ENCODE measurements around the gene DAPK1.
"Not testable (repeated sequence)": the region's sequence is repeated elsewhere in the genome, so short reads cannot be mapped to it uniquely, and the experiment has no call there.

The DAPK1 gene

DNA sequence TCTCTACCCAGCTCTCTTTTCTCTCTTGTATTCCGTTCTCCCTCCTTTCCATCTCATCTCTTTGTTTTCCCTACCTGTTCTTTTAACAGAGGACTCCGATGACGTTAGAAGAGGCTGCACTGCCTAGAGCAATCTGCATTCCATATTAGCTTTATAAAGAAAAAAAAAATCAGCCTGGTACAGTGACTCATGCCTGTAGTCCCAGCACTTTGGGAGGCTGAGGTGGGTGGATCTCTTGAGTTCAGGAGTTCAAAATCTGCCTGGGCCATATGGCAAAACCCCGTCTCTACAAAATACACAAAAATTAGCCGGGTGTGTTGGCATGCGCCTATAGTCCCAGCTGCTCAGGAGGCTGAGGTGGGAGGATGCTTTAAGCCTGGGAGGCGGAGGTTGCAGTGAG lies 49.0 kb downstream of the DAPK1 start:
- no peak for ATAC-seq

DNA sequence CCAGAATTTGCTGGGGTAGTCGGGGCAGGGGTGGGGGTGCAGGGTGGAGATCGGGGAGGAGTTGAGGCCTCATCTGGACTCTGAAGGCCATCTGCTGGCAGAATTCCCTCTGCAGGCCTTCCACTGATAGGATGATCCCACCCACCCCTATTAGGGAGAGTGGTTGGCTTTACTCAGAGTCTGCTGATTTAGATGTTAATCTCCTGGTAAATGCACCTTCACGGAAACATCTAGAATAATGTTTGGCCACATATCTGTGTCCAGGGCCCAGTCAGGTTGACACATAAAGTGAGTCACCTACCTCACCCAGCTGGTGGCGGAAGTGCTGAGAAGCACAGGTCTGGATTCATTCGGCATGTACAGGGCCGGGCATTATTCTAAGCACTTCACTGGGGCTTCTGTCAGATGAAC lies 50.0 kb downstream of the DAPK1 start:
- ATAC-seq: no peak

DNA sequence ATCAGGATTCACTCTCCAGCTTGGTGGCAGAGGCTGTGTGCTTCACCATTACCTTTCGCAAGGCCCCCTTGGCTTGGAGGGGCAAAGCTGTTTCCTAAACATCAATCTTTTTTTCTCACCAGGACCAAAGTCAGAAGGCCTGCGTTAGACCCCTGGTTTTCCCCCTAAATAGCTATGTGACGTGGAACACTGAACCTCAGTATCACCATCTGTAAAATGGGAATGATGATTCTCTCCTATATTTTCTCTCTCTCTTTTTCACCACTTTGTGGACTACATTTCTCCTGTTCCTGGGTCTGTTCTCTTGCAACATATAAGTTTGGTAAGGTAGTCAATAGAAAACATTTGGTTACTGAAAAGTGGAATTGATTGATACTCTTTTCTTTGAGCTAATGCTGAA lies 50.5 kb downstream of the DAPK1 start:
- no peak for ATAC-seq

DNA sequence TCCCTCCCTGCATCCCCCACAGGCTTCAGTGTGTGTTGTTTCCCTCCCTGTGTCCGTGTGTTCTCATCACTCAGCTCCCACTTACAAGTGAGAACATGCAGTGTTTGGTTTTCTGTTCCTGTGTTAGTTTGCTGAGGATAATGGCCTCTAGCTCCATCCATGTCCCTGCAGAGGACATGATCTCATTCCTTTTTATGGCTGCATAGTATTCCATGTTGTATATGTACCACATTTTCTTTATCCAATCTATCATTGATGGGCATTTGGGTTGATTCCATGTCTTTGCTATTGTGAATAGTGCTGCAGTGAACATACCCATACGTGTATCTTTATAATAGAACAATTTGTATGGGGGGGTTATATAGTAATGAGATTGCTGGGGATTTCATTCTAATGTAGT lies 51.4 kb downstream of the DAPK1 start:
- ATAC-seq: not testable (repeated sequence)

DNA sequence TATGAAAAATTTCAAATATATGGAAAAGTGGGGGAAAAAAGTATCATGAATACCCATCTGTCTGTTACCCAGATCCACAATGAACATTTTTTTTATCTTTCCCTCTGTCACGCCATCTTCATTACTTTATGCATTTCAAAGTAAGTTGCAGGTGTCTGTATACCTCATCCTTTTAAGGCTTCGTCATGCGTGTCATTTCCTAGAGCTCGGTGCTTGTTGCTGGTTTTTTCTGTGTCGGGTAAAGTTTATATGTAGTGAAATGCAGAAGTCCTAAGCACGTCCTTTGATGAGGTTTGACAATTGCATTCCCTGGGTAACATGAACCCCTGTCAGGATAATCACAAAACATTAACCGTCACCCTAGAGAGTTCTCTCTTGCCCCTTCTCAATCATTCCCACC lies 52.1 kb downstream of the DAPK1 start:
- ATAC-seq: no peak

DNA sequence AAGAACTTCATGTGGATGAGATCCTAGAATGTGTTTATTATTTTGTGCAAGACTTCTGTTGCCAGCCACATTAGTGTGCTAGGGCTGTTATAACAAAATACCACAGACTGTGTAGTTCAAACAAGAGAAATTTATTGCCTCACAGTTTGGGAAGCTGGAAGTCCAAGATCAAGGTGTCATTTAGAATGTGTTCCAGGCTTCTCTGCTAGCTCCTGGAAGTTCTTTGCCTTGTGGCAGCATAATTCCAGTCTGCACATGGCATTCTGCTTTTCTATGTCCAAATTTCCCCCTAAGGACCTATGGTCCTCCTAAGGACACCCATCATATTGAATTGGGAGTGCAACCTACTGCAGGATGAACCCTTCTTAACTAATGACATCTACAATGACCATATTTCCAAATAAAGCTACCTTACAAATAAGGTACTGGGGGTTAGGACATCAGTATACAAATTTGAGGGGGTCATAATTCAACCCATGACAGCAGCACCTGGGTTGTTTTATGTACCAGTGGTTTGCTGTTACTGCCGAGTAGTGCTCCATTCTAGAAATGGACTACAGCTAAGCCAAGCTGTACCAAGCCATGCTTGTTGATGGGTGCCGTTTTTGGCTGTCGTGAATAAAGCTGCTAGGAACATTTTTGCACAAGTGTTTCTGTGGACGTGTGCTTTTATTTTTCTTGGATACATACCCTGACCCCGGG lies 52.7 kb downstream of the DAPK1 start:
- no peak for ATAC-seq

DNA sequence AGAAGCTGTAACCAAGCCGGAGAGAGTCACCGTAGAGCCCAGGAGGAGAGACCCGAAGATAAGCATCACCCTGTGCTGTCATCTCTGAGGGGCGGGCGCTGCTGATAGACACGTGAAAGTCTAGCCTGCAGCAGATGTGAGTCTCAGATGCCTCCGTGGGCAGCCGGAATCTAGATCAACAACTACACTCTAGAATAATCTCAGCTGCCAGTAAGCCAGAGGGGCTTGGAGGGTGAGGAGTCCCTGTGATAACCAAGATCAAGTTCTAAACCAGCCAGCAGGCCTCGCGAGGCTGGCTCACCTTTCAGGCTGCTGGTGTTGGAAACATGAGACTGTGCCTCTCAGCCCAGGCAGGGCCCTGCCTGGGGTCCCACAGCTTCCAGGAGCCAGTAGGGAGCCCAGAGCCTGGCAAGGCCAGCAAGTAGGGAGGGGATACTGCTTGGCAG lies 54.1 kb downstream of the DAPK1 start:
- no peak for ATAC-seq

DNA sequence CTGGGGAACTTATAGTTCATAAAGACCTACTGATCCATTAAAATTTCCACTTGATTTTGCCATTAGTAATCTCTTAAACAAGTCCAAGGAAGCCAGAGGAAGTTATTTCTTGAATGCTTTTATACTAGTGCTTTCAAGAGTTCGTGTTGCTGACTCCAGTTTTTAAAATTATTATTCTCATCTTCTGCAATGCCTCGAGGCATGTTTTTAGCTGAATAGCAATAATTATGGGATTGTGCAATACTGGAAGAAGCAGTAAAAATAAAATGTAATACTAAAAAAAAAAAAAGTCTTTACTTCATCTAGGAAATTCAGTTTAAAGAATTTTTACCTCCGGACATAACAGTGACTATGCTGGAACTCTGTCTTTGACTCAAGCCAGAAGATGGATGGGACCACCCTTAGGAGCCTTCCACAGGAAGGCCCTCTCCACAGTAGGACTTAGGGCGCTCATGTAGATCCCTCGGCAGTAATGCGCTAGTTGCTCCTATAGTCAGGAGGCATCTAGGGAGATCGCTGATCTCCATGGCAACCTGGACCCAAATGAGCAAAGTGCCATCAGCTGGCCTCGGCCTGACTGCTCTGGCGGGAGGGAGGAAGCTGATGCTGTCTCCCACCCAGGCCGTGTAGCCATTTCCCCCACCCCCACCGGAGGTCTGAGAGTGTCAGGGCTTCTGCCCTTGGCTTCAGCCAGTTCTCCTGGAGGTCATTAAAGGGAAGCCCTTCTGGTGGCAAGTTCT lies 56.7 kb downstream of the DAPK1 start:
- no peak for ATAC-seq

DNA sequence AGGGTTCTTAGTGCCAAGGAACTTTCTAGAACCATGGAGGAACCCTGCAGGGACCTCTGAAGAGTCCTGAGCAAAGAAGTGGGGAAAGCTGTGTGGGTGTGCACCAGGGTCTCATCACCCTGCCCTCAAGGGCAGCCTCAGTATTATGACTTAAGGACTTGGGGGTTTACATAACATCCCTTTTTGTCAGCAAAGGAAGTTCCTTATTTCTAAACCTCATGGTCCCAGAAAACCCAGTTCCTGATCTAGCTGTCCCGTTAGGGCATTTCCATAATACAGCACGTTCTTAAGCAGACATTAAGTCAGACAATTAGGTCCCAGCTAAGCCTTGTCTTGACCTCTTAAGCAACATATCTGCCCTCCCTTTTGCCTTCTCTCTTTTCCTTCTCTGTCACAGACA lies 57.3 kb downstream of the DAPK1 start:
- no peak for ATAC-seq

DNA sequence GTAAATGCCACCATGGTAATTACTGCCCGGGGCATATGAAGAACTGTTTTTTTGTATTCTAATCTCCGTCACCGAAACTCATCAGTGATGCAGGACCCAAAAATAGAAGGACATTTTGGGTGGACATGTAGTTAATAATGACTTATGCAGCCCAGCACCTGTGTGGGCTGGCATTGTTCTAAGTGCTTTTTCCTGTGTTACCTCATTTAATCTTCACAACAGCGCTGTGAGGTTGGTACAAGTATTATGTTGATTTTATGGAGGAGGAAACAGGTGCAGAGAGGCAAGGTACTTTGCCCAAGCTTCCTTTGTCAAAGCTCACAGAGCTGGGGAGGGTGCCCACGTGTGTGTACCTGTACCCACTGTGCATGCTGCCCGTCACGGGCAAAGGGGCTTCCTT lies 58.4 kb downstream of the DAPK1 start:
- ATAC-seq: no peak

DNA sequence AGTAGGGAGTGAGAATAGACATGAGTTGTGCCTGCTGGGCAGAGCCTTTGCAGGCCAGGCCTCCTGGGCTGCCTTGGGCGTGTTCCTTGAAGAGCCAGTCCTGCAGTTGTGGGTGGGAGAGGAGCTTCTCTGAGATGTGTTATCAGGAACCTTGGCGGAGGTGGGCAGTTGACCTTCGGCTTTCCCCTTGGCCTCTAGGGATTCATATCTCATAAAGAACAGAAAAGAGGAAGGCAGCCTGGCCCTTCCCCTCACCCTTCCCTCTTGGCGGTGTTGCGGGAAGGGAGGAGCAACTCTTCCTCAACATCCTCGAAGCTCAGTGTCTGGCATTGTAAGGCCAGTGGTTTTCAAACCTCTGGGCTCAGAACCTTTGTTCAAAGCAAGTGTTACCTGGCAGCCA lies 59.2 kb downstream of the DAPK1 start:
- no peak for ATAC-seq

DNA sequence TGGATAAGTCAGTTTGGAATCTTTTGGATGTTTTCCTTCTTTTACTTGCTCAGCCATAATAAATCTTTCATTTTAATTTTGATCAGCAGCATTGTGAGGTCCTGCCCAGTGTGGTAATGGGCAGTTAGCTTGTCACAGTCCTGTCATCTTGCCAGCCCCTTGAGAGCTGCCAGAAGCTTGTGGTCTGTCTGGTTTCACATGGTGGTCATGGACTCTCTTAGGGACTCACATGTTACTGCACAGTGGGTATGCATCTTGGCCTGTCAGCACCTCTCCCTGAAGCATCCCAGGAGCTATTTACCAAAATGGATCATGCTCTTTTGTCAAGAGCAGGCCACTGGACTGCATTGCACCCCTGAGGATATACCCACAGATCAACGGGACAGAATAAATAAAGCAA lies 60.3 kb downstream of the DAPK1 start:
- no peak for ATAC-seq

DNA sequence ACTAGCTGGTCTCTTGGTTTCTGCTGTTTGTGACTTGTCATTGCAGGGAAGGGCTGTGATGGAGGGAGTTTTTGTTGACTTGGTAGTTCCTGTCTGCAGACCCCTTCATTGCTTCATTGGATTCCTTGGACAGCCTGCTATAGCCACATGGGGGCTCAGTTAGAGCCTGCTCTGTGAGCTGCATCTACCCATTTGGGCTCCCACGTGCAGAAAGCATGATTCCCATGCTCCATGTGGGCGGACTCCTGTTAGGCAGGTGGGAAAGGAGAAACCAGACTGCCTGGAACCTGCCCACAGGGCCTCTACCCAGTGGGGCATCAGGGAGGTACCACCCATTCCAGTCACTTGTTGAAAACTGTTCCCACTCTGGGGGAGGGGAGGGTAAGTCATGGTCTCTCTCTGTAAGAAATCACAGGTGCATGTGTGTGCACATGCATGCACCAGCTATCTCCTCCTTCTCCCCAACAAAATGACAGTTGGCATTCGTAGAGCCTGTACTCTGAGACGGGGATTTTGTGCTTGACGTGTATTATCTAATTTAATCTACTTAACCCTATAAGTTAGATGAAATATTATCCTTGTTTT lies 61.0 kb downstream of the DAPK1 start:
- ATAC-seq: no peak

DNA sequence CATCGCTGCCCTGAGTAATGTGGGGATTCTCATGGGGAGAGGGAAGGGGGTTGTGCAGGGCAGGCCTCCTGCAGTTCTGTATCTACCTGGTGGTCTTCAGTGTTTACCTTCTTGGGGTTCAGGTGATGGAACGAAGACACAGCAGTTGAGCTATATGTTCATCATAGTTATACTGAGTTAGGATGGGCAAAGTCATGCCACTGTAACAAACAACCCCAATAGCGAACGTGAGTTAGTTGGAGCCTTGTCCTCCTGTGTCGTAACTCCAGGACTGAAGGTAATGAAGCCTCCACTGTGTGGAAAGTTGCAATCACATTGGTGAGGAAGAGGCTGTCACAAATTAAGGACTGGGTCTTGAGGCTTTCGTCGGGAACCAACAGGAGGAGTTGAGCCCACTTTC lies 64.4 kb downstream of the DAPK1 start:
- ATAC-seq: no peak

DNA sequence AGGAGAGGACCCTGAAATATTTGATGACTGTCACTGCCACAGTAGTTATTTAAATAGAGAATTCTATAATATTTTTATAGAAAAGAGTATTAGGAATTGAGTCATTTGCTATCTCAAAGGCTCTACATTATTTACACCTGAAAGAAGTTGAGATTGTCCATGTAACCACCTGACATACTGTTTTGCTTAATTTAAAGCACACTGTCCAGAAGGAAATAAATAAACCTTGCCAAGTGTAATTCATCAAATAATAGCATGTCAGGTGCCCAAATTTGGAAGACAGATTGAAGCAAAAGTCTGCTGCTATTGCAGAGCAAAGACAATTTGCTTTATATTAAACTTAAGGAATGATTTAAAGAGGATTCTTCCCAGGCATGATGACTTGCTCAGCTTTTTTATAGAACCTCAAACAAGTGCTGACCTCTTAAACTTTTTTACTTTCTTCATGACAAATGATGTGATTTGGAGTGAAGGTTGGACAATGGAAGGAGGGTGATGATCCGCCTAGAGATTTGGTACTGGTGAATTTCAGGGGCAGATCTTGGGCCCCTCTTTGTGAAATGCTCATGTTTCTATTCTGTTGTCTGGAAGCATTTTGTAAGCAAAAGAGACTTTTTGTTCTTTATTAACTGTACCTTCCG lies 65.0 kb downstream of the DAPK1 start:
- no peak for ATAC-seq

DNA sequence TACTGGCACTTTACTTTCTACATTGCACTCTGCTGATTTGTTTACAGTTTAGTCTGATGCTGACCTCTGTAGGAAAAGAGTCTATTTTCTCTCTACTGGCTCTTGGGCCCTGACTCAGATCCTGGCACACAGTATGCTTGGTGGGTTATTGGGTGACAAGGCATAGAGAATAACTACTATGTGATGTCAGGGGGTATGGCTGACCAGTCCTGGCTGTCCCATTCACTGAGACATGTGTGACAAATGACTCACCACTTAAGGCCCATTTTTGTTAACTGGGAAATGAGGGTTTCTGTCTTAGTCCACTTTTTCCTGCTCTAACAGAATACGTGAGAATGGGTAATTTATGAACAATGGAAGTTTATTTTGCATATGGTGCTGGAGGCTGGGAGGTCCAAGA lies 66.4 kb downstream of the DAPK1 start:
- ATAC-seq: no peak

DNA sequence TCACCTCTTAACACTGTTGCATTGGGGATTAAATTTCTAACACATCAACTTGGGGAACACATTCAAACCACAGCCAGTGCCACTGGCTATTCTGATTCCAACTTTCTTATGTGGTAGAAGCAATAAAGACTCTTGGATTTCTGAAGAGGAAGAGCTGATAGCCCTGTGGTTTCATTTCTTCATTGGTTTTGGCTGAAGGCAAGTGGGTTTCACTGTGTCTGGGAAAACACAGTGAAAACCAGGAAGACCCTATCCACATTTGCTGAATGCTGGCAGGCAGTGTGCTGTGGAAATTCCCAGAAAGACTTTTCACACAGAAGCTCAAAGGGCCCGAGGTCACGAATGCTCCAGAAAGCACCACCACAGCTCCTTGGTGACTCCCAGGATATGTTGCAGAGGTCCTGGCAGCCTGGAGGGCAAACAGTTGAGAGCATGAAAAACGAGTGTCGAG lies 67.1 kb downstream of the DAPK1 start:
- ATAC-seq: no peak

DNA sequence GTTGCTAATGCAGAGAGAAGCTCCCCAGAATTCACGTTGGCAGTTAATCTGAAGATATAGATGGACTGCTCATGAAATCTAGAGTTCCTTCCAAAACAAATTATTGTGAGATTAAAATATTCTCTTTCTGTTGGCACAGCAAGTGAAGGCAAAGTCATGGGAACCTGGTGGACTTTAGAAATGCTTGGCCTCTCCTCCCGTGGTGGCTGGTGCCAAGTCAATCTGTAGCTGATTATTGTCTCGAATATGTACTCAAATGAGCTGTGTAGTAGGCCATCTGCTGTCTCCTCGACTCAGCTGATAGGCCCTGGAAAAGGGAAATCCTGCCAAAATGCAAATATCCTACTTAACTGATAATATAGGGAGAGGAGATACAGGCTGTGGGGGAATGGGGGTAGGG lies 69.3 kb downstream of the DAPK1 start:
- no peak for ATAC-seq

DNA sequence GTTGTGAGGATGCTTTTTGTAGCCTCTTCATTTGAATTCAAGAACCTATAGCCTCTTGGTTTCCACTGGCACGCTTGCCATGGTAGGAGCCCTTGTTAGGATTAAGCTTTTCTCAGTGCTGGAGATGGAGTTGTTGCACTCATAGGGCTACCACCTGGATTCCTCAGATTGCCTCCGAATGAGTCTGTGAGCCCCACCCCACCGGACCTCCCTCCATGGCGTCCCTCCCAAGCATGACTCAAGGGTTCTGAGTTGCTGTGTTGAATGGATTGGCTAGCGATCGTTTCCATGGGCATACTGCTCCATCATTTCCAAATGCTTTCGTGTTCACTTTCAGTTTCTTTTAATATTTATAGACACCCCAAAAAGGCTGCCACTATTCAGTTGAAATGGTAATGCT lies 69.9 kb downstream of the DAPK1 start:
- no peak for ATAC-seq

DNA sequence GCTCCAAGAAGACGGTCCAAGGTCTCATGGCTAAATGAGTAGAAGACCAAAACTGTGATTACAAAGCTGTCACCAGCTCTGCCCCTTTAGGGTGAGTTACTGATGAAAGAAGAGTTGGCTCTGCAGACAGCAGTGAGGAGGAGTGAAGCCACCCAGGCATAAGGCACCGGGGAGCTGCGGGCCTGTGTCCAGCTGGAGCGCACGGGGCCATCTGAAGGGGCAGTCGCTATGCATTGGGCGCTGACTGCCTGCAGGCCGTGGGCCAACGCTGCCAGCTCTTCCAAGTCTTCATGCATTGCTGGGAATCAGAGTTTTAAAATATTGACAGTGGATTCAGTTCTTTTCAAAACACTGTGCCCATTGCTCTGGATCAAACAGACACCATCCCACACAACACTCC lies 70.3 kb downstream of the DAPK1 start:
- no peak for ATAC-seq

DNA sequence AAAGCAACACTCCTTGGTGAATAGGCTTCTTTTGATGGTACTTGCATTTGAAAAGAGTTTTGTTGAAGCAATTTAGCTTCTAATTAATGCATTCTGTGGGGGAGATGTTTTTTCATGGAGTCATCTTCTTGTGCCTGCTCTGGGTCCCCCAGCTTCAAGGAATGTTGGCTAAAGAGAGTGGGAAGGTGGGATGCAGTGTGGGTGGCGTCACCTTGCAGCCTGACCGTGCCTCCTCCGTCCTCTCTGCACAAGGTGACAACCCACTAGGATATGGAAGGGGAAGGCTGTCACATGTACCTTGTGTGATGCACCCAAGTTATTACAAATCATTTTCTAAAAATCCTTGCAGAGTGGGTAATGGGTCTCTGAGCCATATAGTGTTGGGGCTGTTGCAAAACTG lies 70.7 kb downstream of the DAPK1 start:
- no peak for ATAC-seq

DNA sequence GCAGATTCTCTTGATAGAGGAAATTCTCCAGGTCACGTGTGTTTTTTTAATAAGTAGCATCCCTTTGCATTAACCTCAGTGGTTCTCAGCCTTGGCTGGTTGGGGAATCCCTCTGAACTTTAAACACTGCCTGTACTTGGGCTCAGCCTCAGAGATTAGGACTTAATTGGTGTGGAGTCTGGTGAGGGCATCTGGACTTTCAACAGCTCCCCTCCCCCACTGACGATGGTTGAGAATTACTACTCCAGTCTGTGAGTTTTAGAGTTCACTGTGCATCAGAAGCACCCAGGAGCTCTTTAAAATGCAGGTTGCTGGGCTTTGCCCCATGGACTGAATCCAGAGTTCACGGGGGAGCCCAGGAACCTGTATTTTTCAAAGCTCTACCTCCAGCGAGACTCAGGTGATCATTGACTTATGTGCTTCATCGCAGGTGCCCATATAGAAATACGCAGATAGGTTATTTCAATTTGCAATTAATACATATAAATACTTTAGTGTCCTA lies 71.4 kb downstream of the DAPK1 start:
- no peak for ATAC-seq

DNA sequence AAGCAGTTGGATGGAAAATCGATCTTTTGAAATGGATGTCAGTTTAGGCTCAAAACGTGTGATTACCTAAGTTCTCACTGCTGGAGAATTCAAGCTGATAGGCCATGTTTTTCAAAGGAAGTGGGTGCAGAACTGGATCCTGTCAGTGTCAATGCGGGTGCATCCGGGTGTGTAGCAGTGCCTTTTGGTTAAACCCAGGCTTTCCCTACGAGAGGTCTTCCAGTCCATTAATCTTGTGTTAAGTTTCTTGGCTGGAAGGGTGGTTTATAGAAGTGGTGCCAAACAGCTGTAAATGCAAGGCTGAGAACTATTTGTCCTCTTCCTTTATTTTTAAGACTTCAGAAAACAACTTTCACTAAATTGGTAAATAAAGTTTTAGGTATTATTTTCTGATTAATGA lies 71.9 kb downstream of the DAPK1 start:
- ATAC-seq: no peak

Measured in activated CD4-positive, CD25-positive, alpha-beta regulatory T cell treated with anti-CD3 and anti-CD28 coated beads, Interleukin-2, amount 50 U/mL, for 24 hours (primary cell).